ENCODE results near the gene CDPF1. TPM values are rescaled to one million over a fixed set of nuclear protein-coding genes. Genes with fewer than 3 reads are reported as not detected.
"Not testable (repeated sequence)": the region's sequence is repeated elsewhere in the genome, so short reads cannot be mapped to it uniquely, and the experiment has no call there.

Gene CDPF1
- total RNA-seq, 2 experiments from 2014 or later: 9.5 to 11.2 TPM

GRCh38 chr22:46198806-46199205 is 51.3 kb downstream of the CDPF1 start:
- POLR2A ChIA-PET: not testable (repeated sequence)

DNA sequence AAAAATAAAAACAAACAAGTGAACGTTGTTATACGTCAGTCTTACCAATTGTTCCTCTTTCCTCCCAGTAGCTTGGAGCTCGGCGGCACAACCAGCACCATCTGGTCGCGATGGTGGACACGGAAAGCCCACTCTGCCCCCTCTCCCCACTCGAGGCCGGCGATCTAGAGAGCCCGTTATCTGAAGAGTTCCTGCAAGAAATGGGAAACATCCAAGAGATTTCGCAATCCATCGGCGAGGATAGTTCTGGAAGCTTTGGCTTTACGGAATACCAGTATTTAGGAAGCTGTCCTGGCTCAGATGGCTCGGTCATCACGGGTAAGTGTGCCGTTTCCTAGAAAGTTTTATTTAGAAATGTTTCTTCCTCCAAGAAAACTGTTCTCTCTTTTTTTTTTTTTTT is 51.8 kb downstream of the CDPF1 start:
- POLR2A ChIA-PET: interaction anchor here (0.6 kb wide), 1 partner anchor 269 kb away, joined by 3 read pairs; no protein-coding TSS in a partner anchor

More at GRCh38 chr22:46198806-46199205, 51.3 kb downstream of the CDPF1 start:
- CTCF ChIA-PET: interaction anchor here (0.8 kb wide), 1 partner anchor 63 kb away, joined by 3 read pairs; no protein-coding TSS in a partner anchor

GRCh38 chr22:46196278-46196677 is 53.8 kb downstream of the CDPF1 start:
- CTCF ChIA-PET: interaction anchor here (0.6 kb wide), 1 partner anchor 52 kb away, joined by 4 read pairs; no protein-coding TSS in a partner anchor
- POLR2A ChIA-PET: no interaction called here

More for the DNA sequence above, 51.8 kb downstream of the CDPF1 start:
- CTCF ChIA-PET: no interaction called here

DNA sequence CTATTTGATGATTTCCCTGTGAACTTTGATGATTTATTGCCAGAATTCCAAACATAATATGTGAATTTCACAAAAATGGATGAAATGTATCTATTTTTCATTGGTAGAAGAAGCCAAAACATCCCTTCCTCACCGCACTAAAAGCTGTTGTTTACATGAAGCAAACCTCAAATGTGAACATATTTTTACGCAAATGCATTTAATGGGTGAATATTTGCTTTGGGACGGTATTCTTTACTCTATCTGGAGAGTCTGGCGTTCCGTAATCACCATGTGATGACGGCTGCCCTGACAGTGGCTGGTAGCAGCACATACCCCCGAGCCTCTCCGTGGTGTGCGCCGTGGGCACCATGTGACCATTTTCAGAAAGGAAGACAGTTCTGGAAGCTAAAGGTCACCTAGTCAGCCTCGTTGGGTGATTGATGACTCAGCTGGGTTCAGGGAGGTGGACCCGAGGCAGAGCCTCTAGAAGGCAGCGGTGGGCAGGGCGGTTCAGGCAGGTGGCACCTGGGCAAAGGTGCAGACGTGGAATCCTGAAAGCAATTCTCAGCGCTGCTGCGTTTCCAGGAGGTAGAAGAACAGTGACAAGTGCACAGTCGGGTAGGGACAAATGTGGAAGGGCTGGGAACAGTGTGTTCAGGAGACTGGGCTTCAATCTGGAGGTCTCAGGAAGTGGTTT is 54.5 kb downstream of the CDPF1 start:
- POLR2A ChIA-PET: no interaction called here
- CTCF ChIA-PET: interaction anchor here (0.6 kb wide), 1 partner anchor 51 kb away, joined by 4 read pairs; no protein-coding TSS in a partner anchor

Other genes starting within 250 kb of the CDPF1 start
- gene PPARA, start 99.8 kb downstream of the CDPF1 start, total RNA-seq: 10 to 100 TPM; 12.1 to 12.3 TPM
- gene PKDREJ, start 13.1 kb upstream of the CDPF1 start, total RNA-seq: not detected
- gene TTC38, start 17.7 kb upstream of the CDPF1 start, total RNA-seq: 10 to 100 TPM; 20.8 to 22.7 TPM
- 10 to 100 TPM; 34.3 to 35.7 TPM for gene GTSE1, start 46.6 kb upstream of the CDPF1 start, total RNA-seq
- gene TRMU, start 85.4 kb upstream of the CDPF1 start, total RNA-seq: 10 to 100 TPM; 75.2 to 80.6 TPM

Data from activated CD8-positive, alpha-beta memory T cell treated with anti-CD3 and anti-CD28 coated beads for 36 hours (primary cell).